ENCODE results near the gene SMC1B.
"Not testable (repeated sequence)": the region's sequence is repeated elsewhere in the genome, so short reads cannot be mapped to it uniquely, and the experiment has no call there.

The SMC1B gene

GRCh38 chr22:45358127-45358526 is 55.3 kb downstream of the SMC1B start:
- Histone ChIP-seq H3K4me1 (ENCODE audit: control insufficient read depth, insufficient read depth, low read length, poor library complexity, severe bottlenecking) (no peaks in the 10 kb centered on the region), H3K27ac (ENCODE audit: insufficient read depth, low read length, poor library complexity, severe bottlenecking) (no peak overlapping the region), H3K36me3 (ENCODE audit: control insufficient read depth, insufficient read depth, low read length) (no peaks in the 10 kb centered on the region), H3K27me3 (replicated peaks; ENCODE audit: control insufficient read depth, insufficient read depth, low read length, poor library complexity, severe bottlenecking) (no peaks in the 10 kb centered on the region), H3K4me3 (ENCODE audit: insufficient read depth, low read depth, low read length, poor library complexity, severe bottlenecking) (no peak overlapping the region), H3K9me3 (ENCODE audit: control insufficient read depth, low read length) (no peaks in the 10 kb centered on the region)
- no peak for DNase-seq

GRCh38 chr22:45357490-45357889 is 55.9 kb downstream of the SMC1B start:
- H3K9me3 ChIP-seq (ENCODE audit: control insufficient read depth, low read length), result no peaks in the 10 kb centered on the region
- H3K27me3 ChIP-seq (replicated peaks; ENCODE audit: control insufficient read depth, insufficient read depth, low read length, poor library complexity, severe bottlenecking), result no peaks in the 10 kb centered on the region
- no peaks in the 10 kb centered on the region for H3K4me1 ChIP-seq (ENCODE audit: control insufficient read depth, insufficient read depth, low read length, poor library complexity, severe bottlenecking)
- no peak overlapping the region for H3K4me3 ChIP-seq (ENCODE audit: insufficient read depth, low read depth, low read length, poor library complexity, severe bottlenecking)
- H3K36me3 ChIP-seq (ENCODE audit: control insufficient read depth, insufficient read depth, low read length), result no peaks in the 10 kb centered on the region
- no peak overlapping the region for H3K27ac ChIP-seq (ENCODE audit: insufficient read depth, low read length, poor library complexity, severe bottlenecking)
- no peak for DNase-seq

GRCh38 chr22:45353786-45354185 is 59.6 kb downstream of the SMC1B start:
- no peak overlapping the region for H3K4me3 ChIP-seq (ENCODE audit: insufficient read depth, low read depth, low read length, poor library complexity, severe bottlenecking)
- no peak for DNase-seq
- no peak overlapping the region for H3K27ac ChIP-seq (ENCODE audit: insufficient read depth, low read length, poor library complexity, severe bottlenecking)
- H3K36me3 ChIP-seq (ENCODE audit: control insufficient read depth, insufficient read depth, low read length), result no peaks in the 10 kb centered on the region
- no peaks in the 10 kb centered on the region for H3K4me1 ChIP-seq (ENCODE audit: control insufficient read depth, insufficient read depth, low read length, poor library complexity, severe bottlenecking)
- no peaks in the 10 kb centered on the region for H3K27me3 ChIP-seq (replicated peaks; ENCODE audit: control insufficient read depth, insufficient read depth, low read length, poor library complexity, severe bottlenecking)
- no peaks in the 10 kb centered on the region for H3K9me3 ChIP-seq (ENCODE audit: control insufficient read depth, low read length)

- not testable (repeated sequence) for H3K27me3 ChIP-seq (replicated peaks; ENCODE audit: control insufficient read depth, insufficient read depth, low read length, poor library complexity, severe bottlenecking); H3K9me3 ChIP-seq (ENCODE audit: control insufficient read depth, low read length); DNase-seq; H3K27ac ChIP-seq (ENCODE audit: insufficient read depth, low read length, poor library complexity, severe bottlenecking); H3K4me3 ChIP-seq (ENCODE audit: insufficient read depth, low read depth, low read length, poor library complexity, severe bottlenecking); H3K4me1 ChIP-seq (ENCODE audit: control insufficient read depth, insufficient read depth, low read length, poor library complexity, severe bottlenecking); H3K36me3 ChIP-seq (ENCODE audit: control insufficient read depth, insufficient read depth, low read length)
These were observed 60.6 kb downstream of the SMC1B start for GRCh38 chr22:45352757-45353156.

- DNase-seq, result no peak
- Histone ChIP-seq H3K27ac (ENCODE audit: insufficient read depth, low read length, poor library complexity, severe bottlenecking) (no peak overlapping the region), H3K36me3 (ENCODE audit: control insufficient read depth, insufficient read depth, low read length) (no peaks in the 10 kb centered on the region), H3K27me3 (replicated peaks; ENCODE audit: control insufficient read depth, insufficient read depth, low read length, poor library complexity, severe bottlenecking) (no peaks in the 10 kb centered on the region), H3K4me3 (ENCODE audit: insufficient read depth, low read depth, low read length, poor library complexity, severe bottlenecking) (no peak overlapping the region), H3K9me3 (ENCODE audit: control insufficient read depth, low read length) (no peaks in the 10 kb centered on the region), H3K4me1 (ENCODE audit: control insufficient read depth, insufficient read depth, low read length, poor library complexity, severe bottlenecking) (no peaks in the 10 kb centered on the region)
These were observed 61.4 kb downstream of the SMC1B start for GRCh38 chr22:45351956-45352355.

- no peak for DNase-seq
- no peaks in the 10 kb centered on the region for H3K36me3 ChIP-seq (ENCODE audit: control insufficient read depth, insufficient read depth, low read length)
- H3K27me3 ChIP-seq (replicated peaks; ENCODE audit: control insufficient read depth, insufficient read depth, low read length, poor library complexity, severe bottlenecking), result no peaks in the 10 kb centered on the region
- H3K27ac ChIP-seq (ENCODE audit: insufficient read depth, low read length, poor library complexity, severe bottlenecking), result no peak overlapping the region
- H3K9me3 ChIP-seq (ENCODE audit: control insufficient read depth, low read length), result no peaks in the 10 kb centered on the region
- H3K4me3 ChIP-seq (ENCODE audit: insufficient read depth, low read depth, low read length, poor library complexity, severe bottlenecking), result no peak overlapping the region
- H3K4me1 ChIP-seq (ENCODE audit: control insufficient read depth, insufficient read depth, low read length, poor library complexity, severe bottlenecking), result no peaks in the 10 kb centered on the region
These were observed 63.5 kb downstream of the SMC1B start for GRCh38 chr22:45349916-45350315.

GRCh38 chr22:45344334-45344733 is 69.1 kb downstream of the SMC1B start:
- H3K27ac ChIP-seq (ENCODE audit: insufficient read depth, low read length, poor library complexity, severe bottlenecking), result no peak overlapping the region
- no peaks in the 10 kb centered on the region for H3K27me3 ChIP-seq (replicated peaks; ENCODE audit: control insufficient read depth, insufficient read depth, low read length, poor library complexity, severe bottlenecking)
- H3K4me1 ChIP-seq (ENCODE audit: control insufficient read depth, insufficient read depth, low read length, poor library complexity, severe bottlenecking), result no peaks in the 10 kb centered on the region
- no peak for DNase-seq
- no peaks in the 10 kb centered on the region for H3K9me3 ChIP-seq (ENCODE audit: control insufficient read depth, low read length)
- H3K36me3 ChIP-seq (ENCODE audit: control insufficient read depth, insufficient read depth, low read length), result peaks cover 17% of the 10 kb centered on the region
- no peak overlapping the region for H3K4me3 ChIP-seq (ENCODE audit: insufficient read depth, low read depth, low read length, poor library complexity, severe bottlenecking)

- no peak overlapping the region for H3K4me3 ChIP-seq (ENCODE audit: insufficient read depth, low read depth, low read length, poor library complexity, severe bottlenecking)
- peaks cover 21% of the 10 kb centered on the region for H3K36me3 ChIP-seq (ENCODE audit: control insufficient read depth, insufficient read depth, low read length)
- no peak for DNase-seq
- H3K9me3 ChIP-seq (ENCODE audit: control insufficient read depth, low read length), result no peaks in the 10 kb centered on the region
- H3K27me3 ChIP-seq (replicated peaks; ENCODE audit: control insufficient read depth, insufficient read depth, low read length, poor library complexity, severe bottlenecking), result no peaks in the 10 kb centered on the region
- H3K4me1 ChIP-seq (ENCODE audit: control insufficient read depth, insufficient read depth, low read length, poor library complexity, severe bottlenecking), result no peaks in the 10 kb centered on the region
- no peak overlapping the region for H3K27ac ChIP-seq (ENCODE audit: insufficient read depth, low read length, poor library complexity, severe bottlenecking)
These were observed 70.3 kb downstream of the SMC1B start for GRCh38 chr22:45343143-45343542.

GRCh38 chr22:45341498-45341897 is 71.9 kb downstream of the SMC1B start:
- Histone ChIP-seq H3K27ac (ENCODE audit: insufficient read depth, low read length, poor library complexity, severe bottlenecking) (no peak overlapping the region), H3K27me3 (replicated peaks; ENCODE audit: control insufficient read depth, insufficient read depth, low read length, poor library complexity, severe bottlenecking) (no peaks in the 10 kb centered on the region), H3K4me1 (ENCODE audit: control insufficient read depth, insufficient read depth, low read length, poor library complexity, severe bottlenecking) (no peaks in the 10 kb centered on the region), H3K4me3 (ENCODE audit: insufficient read depth, low read depth, low read length, poor library complexity, severe bottlenecking) (no peak overlapping the region), H3K36me3 (ENCODE audit: control insufficient read depth, insufficient read depth, low read length) (peaks cover 36% of the 10 kb centered on the region), H3K9me3 (ENCODE audit: control insufficient read depth, low read length) (no peaks in the 10 kb centered on the region)
- no peak for DNase-seq

- Histone ChIP-seq H3K27ac (ENCODE audit: insufficient read depth, low read length, poor library complexity, severe bottlenecking) (no peak overlapping the region), H3K4me1 (ENCODE audit: control insufficient read depth, insufficient read depth, low read length, poor library complexity, severe bottlenecking) (no peaks in the 10 kb centered on the region), H3K27me3 (replicated peaks; ENCODE audit: control insufficient read depth, insufficient read depth, low read length, poor library complexity, severe bottlenecking) (no peaks in the 10 kb centered on the region), H3K4me3 (ENCODE audit: insufficient read depth, low read depth, low read length, poor library complexity, severe bottlenecking) (no peak overlapping the region), H3K36me3 (ENCODE audit: control insufficient read depth, insufficient read depth, low read length) (peaks cover 43% of the 10 kb centered on the region), H3K9me3 (ENCODE audit: control insufficient read depth, low read length) (no peaks in the 10 kb centered on the region)
- DNase-seq, result no peak
These were observed 73.1 kb downstream of the SMC1B start for GRCh38 chr22:45340323-45340722.

- no peak for DNase-seq
- H3K4me1 ChIP-seq (ENCODE audit: control insufficient read depth, insufficient read depth, low read length, poor library complexity, severe bottlenecking), result no peaks in the 10 kb centered on the region
- no peaks in the 10 kb centered on the region for H3K27me3 ChIP-seq (replicated peaks; ENCODE audit: control insufficient read depth, insufficient read depth, low read length, poor library complexity, severe bottlenecking)
- H3K9me3 ChIP-seq (ENCODE audit: control insufficient read depth, low read length), result no peaks in the 10 kb centered on the region
- no peak overlapping the region for H3K4me3 ChIP-seq (ENCODE audit: insufficient read depth, low read depth, low read length, poor library complexity, severe bottlenecking)
- peaks cover 58% of the 10 kb centered on the region for H3K36me3 ChIP-seq (ENCODE audit: control insufficient read depth, insufficient read depth, low read length)
- H3K27ac ChIP-seq (ENCODE audit: insufficient read depth, low read length, poor library complexity, severe bottlenecking), result no peak overlapping the region
These were observed 74.6 kb downstream of the SMC1B start for GRCh38 chr22:45338795-45339194.

All from effector memory CD4-positive, alpha-beta T cell (primary cell).